OCI-M2 (cell line): ENCODE results near the gene CYP2B6.
"Not testable (repeated sequence)": the region's sequence is repeated elsewhere in the genome, so short reads cannot be mapped to it uniquely, and the experiment has no call there.

Experiments
- DNase-seq: peaks from one replicate; lab custom pipeline; 2025; ENCODE audit not compliant: unreplicated experiment; lab: John Stamatoyannopoulos, UW

CYP2B6 gene

GRCh38 chr19:40980743-40981442 lies 10.2 kb upstream of the CYP2B6 start:
- not testable (repeated sequence) for DNase-seq

- no peak for DNase-seq
Observed at GRCh38 chr19:40981591-40981990, 9.5 kb upstream of the CYP2B6 start.

- DNase-seq = no peak
Observed at GRCh38 chr19:40982594-40983101, 8.4 kb upstream of the CYP2B6 start.

GRCh38 chr19:40989453-40989852 lies 1.6 kb upstream of the CYP2B6 start:
- DNase-seq = no peak

- DNase-seq = no peak
Observed at GRCh38 chr19:40995355-40995754, 4.3 kb downstream of the CYP2B6 start.

GRCh38 chr19:40999018-40999417 lies 7.9 kb downstream of the CYP2B6 start:
- not testable (repeated sequence) for DNase-seq

GRCh38 chr19:41000310-41000737 lies 9.2 kb downstream of the CYP2B6 start:
- DNase-seq = no peak

GRCh38 chr19:41001243-41001971 lies 10.3 kb downstream of the CYP2B6 start:
- DNase-seq = no peak

GRCh38 chr19:41003656-41004055 lies 12.6 kb downstream of the CYP2B6 start:
- not testable (repeated sequence) for DNase-seq

- no peak for DNase-seq
Observed at GRCh38 chr19:41009700-41010235, 18.7 kb downstream of the CYP2B6 start.

- no peak for DNase-seq
Observed at GRCh38 chr19:41013359-41013758, 22.3 kb downstream of the CYP2B6 start.

GRCh38 chr19:41014643-41015042 lies 23.6 kb downstream of the CYP2B6 start:
- DNase-seq = no peak

- DNase-seq = no peak
Observed at GRCh38 chr19:41016488-41017071, 25.5 kb downstream of the CYP2B6 start.

GRCh38 chr19:41018736-41019290 lies 27.7 kb downstream of the CYP2B6 start:
- DNase-seq = no peak

GRCh38 chr19:41019346-41019745 lies 28.3 kb downstream of the CYP2B6 start:
- DNase-seq = no peak

GRCh38 chr19:41023193-41023592 lies 32.1 kb downstream of the CYP2B6 start:
- DNase-seq = no peak

- no peak for DNase-seq
Observed at GRCh38 chr19:41025411-41025810, 34.3 kb downstream of the CYP2B6 start.

GRCh38 chr19:41025871-41026270 lies 34.8 kb downstream of the CYP2B6 start:
- DNase-seq = no peak

- no peak for DNase-seq
Observed at GRCh38 chr19:41027273-41027967, 36.3 kb downstream of the CYP2B6 start.

- DNase-seq = no peak
Observed at GRCh38 chr19:41029524-41030432, 38.7 kb downstream of the CYP2B6 start.
